ENCODE results near the gene FST. TPM values are rescaled to one million over a fixed set of nuclear protein-coding genes. Genes with fewer than 3 reads are reported as not detected.

FST gene
- total and polyA plus RNA-seq, 2 of the 8 experiments (the other 6 are each of a cell fraction or from before 2014, with no cell fraction given), result 16.6 to 17.5 TPM

DNA sequence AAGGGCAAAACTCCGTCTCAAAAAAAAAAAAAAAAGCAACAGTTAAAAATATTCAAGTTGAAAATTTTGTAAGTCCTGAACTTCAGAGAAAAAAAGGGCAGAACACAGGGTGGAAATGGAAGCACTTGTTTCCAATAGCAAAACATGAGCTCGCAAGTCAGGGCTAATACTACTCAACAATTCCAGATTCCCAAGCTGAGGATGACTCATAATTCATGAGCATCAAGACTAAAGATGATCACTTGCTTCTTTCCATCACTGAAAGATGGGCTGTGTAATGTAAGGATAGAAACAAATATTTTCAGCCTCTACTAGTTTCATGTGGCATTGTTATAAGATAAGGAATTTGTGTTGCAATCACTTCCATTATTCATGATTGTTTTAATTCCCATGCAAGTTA, 33.5 kb upstream of the FST start (continued):
- TF ChIP-seq ZNF274 (IDR thresholded peaks at IDR 0.05; ENCODE audit: borderline replicate concordance, extremely low read depth, low read length), result no peak
